CD4-positive, alpha-beta T cell treated with Interleukin-4 for 4 hours (primary cell): ENCODE measurements around the gene TENM4.

Experiments
- DNase-seq: peaks from one replicate; pipeline ENCODE4 v3.0.0-alpha.2; 2020

TENM4 gene

DNA sequence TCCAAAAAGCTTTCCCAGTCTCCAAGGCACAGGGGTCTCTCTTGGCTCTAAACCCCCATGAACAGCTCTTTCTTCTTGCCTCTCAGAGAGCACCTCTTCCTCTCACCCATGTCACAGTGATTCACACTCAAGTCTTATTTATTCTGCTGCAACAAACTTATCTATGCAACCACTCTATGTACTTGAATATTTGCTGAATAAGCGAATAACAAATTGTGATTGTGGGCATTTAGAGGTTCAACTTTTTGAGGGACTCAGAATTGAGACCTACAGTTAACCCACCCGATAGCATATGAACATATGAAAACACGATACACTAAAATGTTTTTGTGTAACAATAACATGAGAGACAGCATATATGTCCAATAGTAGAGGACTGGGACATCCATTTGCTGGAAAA lies 729.1 kb downstream of the TENM4 start:
- DNase-seq: no peak

DNA sequence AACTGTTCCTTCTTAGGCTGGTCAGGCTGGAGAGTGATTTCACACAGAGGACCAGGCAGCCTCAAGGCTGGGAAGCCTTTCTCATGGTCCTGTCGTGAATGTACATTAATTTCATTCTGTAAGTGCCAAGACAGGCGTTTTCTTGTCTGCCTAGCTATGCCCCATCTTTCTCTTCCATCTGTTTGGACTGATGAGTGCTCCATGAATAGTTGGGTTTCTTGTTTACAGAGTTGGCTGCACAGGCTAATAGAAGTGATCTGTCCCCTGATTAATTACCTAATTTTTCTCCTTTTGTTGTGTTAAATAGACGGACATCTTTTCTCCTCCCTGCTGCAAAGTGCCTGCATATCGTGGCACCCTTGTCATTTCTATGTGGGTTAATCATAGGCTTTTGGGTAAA lies 730.4 kb downstream of the TENM4 start:
- no peak for DNase-seq

DNA sequence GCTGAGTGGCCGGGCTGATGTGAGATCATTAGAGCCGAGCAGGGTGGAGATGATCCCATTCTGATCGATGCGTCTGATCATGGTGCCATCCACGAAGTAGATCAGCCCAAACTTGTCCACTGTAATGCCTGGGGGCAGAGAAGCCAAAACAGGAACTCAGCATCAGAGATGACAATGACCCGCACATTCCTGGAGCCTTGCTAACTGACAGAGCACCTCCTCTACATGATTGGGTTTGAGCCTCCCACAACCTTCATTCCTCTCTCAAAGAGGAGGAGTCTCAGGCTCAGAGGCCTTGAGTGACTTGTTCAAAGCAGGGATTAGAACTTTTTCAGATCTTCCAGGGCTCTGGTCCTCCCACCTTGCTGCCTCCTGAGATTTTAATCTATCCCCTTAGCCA lies 732.4 kb downstream of the TENM4 start:
- DNase-seq: no peak

DNA sequence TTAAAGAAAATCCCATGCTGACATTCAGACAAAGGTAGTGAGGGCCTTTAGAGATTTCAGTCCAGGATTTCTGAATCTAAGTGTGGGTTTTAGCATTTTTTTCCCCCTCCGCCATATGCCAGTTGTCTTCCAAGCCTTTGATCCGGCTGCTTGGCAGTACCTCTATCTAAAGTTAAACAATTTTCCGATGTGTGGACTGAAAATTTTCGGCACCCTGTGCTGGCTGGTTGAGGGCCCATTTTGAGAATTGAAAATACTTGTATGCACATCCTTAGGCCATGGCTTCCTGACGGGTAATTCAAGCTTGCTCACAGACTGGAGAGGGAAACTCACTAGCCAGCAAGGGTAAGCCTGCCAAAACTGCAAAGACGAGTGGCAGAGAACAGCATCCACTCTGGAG lies 734.3 kb downstream of the TENM4 start:
- DNase-seq: no peak

DNA sequence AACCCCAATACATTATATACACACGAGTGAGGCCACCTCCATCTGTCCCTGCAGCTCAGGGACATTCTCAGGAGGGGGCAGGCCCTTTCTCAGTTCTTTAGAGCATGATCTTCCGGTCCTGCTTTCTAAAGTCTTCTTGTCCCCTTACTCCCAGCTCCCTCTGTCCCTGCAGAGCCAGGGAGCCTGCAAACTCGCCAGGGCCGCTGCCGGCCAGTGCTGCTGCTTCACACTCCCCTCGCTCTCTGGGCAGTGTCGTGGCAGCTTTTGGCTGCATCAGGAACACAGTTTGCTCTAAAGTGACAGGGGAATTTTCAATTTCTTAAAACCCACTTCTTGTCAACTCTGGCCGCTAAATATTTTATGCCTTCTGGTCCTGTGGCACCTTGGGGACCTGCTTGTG lies 736.0 kb downstream of the TENM4 start:
- DNase-seq: no peak

DNA sequence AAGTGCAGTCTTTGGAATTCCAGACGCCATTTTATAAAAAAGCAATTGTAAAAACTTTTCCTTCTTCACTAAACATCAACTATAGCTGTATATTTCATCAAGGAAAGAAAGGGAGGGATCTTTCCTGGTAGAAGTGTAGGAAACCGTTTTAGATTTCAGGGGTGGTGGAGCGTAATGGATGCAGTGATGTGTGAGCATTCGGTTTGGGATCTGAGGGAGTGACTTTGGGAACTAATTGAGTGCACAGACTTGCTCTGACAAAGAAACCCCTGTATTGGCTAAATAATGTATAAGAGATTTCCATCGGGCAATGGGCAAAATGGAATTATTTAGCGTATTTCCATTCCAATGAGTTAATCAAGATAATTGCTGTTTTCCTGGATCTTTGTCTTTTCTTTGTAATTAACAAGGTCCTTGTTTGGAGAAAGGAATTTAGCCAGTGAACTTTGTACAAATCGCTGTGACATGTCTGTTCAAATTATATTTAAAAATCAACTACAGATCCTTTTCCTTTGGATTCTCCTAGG lies 741.2 kb downstream of the TENM4 start:
- DNase-seq: no peak

DNA sequence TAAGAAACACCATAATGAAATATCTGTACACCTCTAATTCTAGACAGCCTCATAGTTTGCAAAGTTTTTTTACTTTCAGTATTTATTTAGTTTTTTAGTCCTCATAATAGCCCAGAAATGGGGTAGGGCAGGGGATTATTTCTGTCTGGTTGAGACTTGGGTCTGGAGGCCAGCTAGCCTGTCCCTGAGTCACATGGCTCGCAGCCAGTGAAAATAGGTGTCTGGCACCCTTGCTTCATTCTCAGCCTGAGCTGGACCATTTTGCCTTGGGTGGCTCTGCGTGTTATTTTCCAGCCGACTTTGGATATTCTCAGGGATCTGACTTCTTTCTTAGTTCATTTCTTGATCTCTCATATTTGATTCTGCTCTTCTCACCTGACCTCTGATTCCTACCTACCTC lies 742.2 kb downstream of the TENM4 start:
- no peak for DNase-seq

DNA sequence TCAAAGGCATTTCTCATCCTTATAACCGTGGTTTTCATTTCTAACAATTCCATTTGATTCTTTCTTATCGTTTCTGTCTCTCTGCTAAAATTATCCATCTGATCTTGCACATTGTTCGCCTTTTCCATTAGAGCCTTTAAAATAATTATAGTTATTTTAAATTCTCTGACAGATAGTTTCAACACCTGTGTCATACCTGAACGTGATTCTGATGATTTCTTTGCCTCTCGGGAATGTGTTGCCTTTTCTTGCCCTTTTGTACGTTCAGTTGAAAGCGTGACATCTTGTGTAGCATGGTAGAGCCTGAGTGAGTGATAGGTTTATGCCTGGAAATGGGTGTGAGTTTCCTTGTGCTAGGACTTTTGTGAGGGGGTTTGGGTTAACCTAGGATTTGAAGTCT lies 744.7 kb downstream of the TENM4 start:
- DNase-seq: no peak

DNA sequence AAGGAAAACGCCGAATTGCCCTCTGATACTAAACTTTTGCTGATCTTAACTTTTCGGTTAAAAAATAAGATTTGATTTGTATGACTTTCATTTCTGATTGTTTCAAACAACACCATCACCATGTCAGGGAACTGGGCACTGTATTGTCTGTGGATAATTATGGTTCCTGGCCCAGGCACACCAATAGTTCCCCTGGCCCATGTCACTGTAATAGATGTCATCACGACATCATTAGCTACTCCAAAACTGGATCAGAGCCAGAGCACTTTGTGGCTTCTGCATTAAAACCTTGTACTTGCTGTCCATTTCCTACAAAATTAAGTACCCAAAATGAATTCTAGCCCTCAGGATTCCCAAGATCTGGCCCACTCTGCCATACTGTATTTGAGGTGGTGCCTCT lies 746.7 kb downstream of the TENM4 start:
- no peak for DNase-seq

DNA sequence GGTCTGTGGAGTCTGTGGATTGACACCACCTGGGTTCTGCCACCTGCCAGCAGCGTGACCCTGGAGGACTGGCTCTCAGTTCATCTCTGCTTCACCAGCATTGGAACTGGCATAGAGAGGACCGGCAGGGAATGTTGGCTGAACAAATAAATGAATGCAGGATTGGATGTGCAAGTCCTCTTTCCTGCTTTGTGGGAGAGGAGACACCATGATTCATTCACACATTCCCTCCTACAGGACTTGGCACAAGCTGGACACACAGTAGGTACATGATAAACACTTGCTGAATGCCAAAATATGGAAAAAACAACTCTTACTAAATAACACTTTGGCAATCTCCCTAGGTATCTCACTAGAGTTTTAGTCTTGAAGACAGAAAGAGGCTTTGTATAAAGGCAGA lies 749.6 kb downstream of the TENM4 start:
- no peak for DNase-seq

DNA sequence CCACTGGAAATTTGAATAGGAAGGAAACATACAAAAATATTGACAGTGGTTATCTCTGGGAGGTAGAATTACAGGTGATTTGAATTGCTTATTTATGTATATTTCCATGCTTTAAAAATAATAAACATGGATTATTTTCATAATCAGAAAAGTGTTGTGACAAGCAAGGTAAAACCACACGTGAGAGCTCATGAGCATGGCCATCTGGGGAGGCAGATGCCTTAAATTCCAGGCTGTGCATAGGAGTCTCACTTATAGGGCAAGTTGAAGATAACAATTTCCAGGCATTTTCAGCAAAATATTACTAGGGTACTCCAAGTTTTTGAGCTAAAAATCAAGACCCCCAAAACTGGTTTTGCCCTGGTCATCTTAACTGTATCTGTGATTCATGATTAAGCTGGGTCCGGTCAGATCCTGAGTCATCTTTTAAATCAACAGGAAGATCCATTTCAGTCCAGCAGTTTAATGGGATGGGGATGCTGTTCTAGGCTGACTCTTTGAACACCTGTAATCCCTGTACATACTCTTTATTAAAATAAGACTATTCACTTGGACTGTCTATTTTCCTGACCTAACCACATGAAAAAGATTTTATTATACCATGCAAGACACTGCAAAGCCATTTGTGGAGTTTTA lies 750.4 kb downstream of the TENM4 start:
- no peak for DNase-seq

DNA sequence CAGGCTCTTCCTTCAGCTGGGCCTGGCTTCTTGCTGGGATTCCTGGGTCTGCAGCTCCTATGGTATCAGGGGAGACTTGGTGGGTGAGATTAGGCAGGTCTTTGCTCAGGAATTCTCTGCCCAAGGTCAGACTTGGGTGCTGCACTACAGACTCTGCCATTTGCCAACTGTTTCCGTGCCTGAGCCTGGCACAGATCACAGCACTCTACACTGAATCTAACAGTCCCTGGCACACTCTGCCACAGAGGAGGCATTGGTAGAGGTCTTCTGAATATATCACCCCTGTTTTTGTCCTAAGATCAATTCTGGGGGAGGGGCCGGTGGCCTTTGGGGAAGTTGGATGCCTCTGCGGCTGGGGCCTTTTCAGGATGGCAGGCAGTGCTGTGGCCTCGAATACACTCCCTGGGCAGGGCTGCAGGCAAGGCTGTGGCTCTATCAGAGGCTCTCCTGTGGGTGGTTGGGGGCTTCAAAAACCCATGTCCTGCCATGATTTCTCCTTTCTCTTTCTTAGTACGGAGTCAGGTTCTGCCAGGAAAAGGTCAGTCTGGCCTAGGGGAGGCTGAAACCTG lies 751.2 kb downstream of the TENM4 start:
- DNase-seq: no peak

DNA sequence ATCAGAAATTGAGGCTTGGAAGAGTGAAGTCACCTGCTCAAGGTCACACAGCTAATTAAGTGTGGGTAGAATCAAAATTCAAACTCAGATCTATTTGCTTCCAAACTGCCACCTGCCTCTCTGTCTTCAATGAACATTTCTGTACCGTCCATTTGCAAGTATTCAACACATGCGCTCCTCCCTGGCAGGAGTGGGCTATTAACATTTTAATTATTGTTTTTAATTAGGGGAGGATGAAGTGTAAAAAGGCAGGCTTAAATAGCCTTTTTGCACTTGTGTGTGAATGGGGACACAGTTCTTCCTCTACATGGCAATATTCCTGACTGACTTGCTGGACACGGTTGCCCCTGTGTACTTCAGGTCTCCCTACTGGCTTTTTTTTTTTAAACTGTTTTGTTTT lies 751.7 kb downstream of the TENM4 start:
- no peak for DNase-seq

DNA sequence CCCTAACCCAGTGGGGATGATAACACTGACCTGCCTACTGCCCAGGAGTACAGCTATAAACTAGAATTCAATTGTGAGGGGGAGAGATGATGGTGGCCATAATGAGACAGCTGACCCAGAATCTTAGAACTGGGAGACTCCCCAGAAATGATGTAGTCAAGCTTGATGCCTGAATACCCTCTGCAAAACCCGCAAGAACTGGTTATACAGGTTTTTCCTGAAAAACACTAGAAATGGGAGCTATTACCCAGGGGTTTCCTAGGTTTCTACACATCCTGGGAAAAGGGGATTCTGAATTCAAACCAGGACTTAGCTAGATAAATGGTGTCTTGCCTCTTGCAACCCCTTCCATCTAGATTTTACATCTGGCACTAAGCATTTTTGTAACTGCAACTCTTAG lies 752.4 kb downstream of the TENM4 start:
- no peak for DNase-seq

DNA sequence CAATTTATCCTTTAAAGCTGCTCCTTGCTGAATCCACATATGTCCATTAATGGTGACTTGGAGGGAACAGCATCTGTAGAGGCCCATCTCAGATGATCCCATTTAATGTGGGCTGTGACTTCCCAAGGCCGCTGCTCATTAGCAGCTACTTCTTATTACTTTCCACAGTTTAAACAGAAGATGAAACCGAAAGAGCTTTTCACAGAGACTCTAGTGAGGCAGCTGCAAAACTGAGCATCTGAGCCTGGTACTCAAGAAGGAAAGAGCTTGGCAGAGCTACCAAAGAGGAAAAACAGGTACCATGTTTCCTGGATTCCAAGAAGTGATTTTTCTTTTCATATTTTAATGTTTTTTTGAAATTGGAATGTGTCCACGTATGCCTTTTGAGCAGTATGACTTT lies 755.7 kb downstream of the TENM4 start:
- no peak for DNase-seq

DNA sequence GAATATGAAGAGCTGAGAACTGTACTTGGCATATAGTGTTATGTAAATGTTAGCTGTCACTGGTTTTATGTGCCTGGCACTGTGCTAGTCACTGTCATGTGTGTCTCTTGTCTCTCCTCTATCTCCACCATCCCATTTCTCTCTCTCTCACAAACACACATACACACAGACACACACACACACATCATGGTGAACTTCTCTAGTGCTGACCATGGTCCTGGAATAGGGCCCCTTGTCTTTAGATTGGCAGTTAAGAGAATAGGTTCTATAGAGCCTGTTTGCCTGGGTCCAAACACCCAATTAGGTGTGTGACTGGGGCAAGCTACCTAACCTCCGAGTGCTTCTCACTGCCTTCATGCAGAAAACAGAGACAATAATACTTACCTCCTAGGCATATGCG lies 756.5 kb downstream of the TENM4 start:
- no peak for DNase-seq

DNA sequence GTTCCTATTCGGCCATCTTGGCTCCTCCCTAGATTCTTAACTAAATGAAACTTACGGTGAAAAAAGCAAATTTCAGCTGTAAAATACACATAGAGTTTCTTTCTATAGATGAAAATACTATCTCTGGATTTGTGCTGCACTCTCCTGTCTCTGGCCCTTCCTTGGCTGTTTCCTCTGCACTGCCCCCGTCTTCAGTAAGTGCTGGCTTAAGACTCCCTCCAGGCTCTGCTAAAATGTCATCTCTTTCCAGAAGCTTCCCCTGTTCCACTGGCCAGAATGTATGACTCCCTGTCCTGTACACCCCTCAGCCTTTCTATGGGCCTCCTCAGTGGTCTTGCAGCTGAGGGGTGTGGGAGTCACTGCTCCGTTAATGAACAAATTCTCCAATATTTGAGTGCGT lies 757.1 kb downstream of the TENM4 start:
- no peak for DNase-seq

DNA sequence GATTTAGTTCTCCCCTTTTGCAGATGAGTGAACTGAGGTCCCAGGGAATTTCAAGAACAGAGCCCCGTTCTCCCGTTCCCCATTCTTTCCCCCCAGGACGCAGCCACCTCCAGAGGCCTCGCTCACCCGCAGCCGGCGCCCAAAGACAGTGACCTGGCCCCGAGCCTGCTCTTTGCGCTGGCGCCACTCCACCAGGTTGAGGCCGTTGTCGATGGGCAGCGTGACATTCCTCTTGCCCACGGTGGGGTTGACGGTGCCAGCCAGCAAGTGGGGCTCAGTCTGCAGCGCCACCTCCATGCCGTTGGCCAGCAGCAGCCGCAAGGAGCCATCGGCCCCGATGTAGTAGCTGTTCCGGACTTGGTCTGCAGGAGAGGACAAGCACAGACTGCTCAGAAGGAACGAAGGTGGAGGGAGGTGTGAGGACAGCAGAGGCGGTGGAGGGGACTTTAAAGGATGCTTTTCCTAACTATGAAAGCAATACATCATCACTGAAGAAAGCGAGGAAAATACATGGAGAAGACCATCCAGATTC lies 764.7 kb downstream of the TENM4 start:
- no peak for DNase-seq

DNA sequence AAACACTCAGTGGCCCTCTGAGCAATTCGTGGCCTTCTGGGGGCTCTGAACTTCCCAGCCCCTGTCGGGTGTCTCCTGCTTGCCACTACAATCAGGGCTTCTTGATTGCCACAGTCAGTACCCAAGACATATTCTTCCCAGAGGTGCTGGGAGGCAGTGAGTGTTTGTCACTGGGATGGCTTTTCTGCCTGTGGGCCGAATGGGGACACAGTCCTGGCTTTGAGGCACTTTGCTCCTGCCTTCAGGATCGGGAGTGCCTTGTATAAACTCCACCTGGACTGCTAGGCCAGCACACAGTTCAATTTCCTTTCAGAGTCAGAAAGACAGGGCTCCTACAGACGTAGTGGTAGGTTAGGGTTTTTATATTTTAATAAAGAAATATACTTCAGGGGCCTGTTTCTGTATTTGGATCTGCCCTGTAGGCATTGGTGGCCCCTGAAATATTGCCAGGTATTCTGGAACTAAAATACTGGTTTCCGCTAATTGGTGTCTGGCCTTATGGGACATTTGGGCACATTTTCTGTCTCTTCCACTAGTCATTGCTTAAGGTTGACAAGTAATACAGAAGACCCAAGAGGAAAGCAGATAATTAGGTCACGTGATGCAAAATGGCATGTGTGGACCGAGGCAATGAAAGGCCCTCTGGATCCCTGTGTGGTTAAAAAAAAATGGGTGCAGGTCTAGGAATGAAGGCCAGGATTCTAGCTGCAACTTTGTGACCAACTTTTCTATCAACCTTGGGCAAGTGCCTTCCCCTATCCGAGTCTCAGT lies 767.8 kb downstream of the TENM4 start:
- no peak for DNase-seq

DNA sequence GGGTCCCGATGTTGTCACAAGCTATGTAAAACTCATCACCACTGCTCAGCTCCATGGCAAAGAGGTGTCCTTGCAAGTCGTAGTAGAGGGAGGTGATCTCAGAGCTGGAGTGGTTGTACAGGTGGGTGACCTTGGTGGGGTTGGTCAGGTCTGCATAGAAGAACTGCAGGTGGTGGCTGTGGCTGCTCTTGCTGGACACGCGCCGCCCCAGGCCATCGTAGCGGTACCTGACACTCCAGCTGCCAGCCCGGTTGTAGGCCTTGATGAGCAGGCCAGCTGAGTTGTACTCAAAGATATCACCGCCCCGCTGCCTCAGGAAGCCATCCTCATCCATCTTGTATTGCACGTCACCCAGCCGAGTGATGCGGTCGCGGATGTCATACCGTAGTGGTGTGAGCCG lies 771.6 kb downstream of the TENM4 start:
- DNase-seq: no peak

DNA sequence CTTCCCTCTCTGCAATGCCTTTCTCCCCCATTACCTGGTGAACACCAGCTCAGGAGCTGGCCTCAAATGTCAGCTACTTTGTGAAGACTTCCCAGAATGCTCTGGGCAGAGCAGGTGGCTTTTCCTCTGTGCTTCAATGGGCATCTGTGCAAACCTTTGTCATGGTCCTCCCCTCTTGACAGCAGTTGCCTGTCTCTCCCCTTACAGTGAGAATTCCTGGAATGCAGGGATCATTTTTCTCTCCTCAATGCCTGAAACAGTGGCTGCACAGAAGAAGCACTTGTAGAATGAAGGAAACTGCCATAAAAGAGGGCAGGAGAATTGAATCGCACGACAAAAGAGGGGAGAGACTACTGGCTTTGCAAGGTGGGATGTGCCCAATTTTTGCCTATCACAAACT lies 773.4 kb downstream of the TENM4 start:
- no peak for DNase-seq

DNA sequence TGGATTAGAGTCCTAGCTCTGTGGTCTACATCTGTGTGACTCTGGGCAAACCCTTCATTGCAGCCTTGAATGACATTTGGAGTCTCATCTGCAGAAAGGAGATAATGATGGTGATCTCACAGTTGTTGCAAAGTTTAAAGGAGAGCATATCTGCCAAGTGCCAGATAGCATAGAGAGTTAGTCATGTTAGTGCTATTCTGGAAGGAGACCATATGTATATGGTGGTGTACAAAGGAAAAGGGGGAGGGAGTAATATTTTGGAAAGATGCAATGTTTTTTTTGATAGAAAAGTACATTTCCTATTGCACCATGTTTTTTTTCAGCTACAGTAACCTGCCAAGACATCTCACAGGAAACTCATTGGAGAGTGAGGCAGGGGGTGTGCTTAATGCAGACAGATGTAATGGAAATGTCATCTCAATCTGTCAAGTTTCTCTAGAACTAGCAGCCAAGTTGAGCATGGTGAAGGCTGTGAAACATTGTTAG lies 774.1 kb downstream of the TENM4 start:
- no peak for DNase-seq

DNA sequence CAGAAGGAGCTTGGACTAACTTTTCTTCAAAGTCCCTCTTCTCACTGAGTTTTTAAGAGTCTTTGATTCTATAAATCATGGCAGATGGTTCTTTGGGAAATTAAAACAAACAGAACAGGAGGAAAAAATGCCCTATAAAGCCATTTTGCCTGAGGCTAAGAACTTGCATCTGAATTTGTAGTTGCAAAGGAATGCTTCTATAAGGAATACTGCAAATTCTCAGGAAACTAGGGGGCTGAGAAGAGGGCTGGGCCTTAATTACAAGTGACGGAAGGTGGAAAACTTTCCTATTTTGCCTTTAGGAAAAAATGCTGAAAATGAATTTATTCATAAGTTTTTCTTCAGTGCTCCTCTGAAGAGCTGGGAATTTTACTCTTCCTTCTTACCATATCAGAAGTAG lies 776.2 kb downstream of the TENM4 start:
- DNase-seq: no peak

DNA sequence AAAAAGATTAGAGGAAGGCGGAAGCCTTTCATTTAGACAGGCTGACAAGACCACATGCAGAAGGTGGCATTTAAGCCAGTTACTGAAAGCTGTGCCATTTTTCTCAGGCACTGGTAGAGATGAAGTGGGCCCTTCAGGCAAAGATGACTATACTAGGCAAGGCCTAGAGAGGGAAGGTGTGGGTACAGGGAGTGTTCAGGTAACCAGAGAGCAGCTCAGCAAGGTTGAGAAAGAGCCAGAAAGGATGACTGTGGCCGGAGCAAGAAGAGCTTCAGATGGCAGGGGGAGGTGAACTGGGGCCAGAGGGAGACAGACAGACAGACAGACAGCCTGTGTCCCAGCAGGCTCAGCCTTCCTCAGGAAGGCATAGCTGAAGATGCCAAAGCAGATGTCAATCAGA lies 778.0 kb downstream of the TENM4 start:
- DNase-seq: no peak
